CD4-positive, alpha-beta T cell treated with Interleukin-10 for 1 hour (primary cell): ENCODE data around the gene FAM25A.
"Not testable (repeated sequence)": the region's sequence is repeated elsewhere in the genome, so short reads cannot be mapped to it uniquely, and the experiment has no call there.

Experiments used
- DNase-seq: peaks from one replicate; pipeline ENCODE4 v3.0.0-alpha.2; 2020

Gene FAM25A

GRCh38 chr10:87014986-87015716, 4.9 kb upstream of the FAM25A start:
- not testable (repeated sequence) for DNase-seq

GRCh38 chr10:87018127-87018526, 2.0 kb upstream of the FAM25A start:
- not testable (repeated sequence) for DNase-seq

- not testable (repeated sequence) for DNase-seq
These were observed 1.0 kb upstream of the FAM25A start for GRCh38 chr10:87019066-87019465.

GRCh38 chr10:87019504-87019903, 590 bp upstream of the FAM25A start:
- not testable (repeated sequence) for DNase-seq

- DNase-seq = not testable (repeated sequence)
These were observed 5.3 kb downstream of the FAM25A start for GRCh38 chr10:87025285-87025958.

- not testable (repeated sequence) for DNase-seq
These were observed 6.8 kb downstream of the FAM25A start for GRCh38 chr10:87026747-87027508.

- not testable (repeated sequence) for DNase-seq
These were observed 10.3 kb downstream of the FAM25A start for GRCh38 chr10:87030419-87030818.

GRCh38 chr10:87030912-87031635, 11.0 kb downstream of the FAM25A start:
- no peak for DNase-seq

GRCh38 chr10:87036623-87037022, 16.5 kb downstream of the FAM25A start:
- no peak for DNase-seq

- no peak for DNase-seq
These were observed 18.2 kb downstream of the FAM25A start for GRCh38 chr10:87038286-87038717.

- no peak for DNase-seq
These were observed 18.7 kb downstream of the FAM25A start for GRCh38 chr10:87038786-87039185.

- DNase-seq = not testable (repeated sequence)
These were observed 23.5 kb downstream of the FAM25A start for GRCh38 chr10:87043579-87043978.

- DNase-seq = no peak
These were observed 25.4 kb downstream of the FAM25A start for GRCh38 chr10:87045434-87045938.

GRCh38 chr10:87053111-87053510, 33.0 kb downstream of the FAM25A start:
- DNase-seq = no peak

- DNase-seq = no peak
These were observed 33.6 kb downstream of the FAM25A start for GRCh38 chr10:87053577-87054181.

- no peak for DNase-seq
These were observed 34.5 kb downstream of the FAM25A start for GRCh38 chr10:87054373-87055295.

- DNase-seq = no peak
These were observed 38.1 kb downstream of the FAM25A start for GRCh38 chr10:87058171-87058570.

GRCh38 chr10:87059401-87059800, 39.3 kb downstream of the FAM25A start:
- no peak for DNase-seq

- DNase-seq = no peak
These were observed 40.3 kb downstream of the FAM25A start for GRCh38 chr10:87060280-87060928.

GRCh38 chr10:87064651-87065050, 44.6 kb downstream of the FAM25A start:
- DNase-seq = no peak

GRCh38 chr10:87066178-87066577, 46.1 kb downstream of the FAM25A start:
- no peak for DNase-seq
